ENCODE results near the gene SV2C. TPM values are rescaled to one million over a fixed set of nuclear protein-coding genes. Genes with fewer than 3 reads are reported as not detected.
A peak's percentile ranks its signal among the peaks of the same experiment; 100 is the strongest.
"Not testable (repeated sequence)": the region's sequence is repeated elsewhere in the genome, so short reads cannot be mapped to it uniquely, and the experiment has no call there.

The SV2C gene
- 0.32 TPM for total RNA-seq
- long read RNA-seq, partial matches to known transcripts, result 0 of 1 reads
- long read RNA-seq, other reads (novel, unspliced or antisense), result 1 of 1 reads

- no peaks in the 10 kb centered on the region for H3K36me3 ChIP-seq
- DNase-seq (peak; percentile 66), ATAC-seq (peak; percentile 52)
- peaks cover 72% of the 10 kb centered on the region for H3K27me3 ChIP-seq
- intact Hi-C loops (cut with DNase I), result no loop called here
- peaks cover 4% of the 10 kb centered on the region for H3K4me1 ChIP-seq
- peak within 1 kb of the TSS; percentile 14 for H3K4me3 ChIP-seq
- no peaks in the 10 kb centered on the region for H3K9me3 ChIP-seq
- no peak for TF ChIP-seq CTCF (IDR thresholded peaks at IDR 0.05)
- no peak within 1 kb of the TSS for H3K27ac ChIP-seq
These were observed at the start of gene SV2C for GRCh38 chr5:76082772-76083554. Gene SV2C (plus strand): TSS chr5:76083383. CDS start chr5:76131751, 48,368 bp downstream.

GRCh38 chr5:76037736-76038151 is 45.4 kb upstream of the SV2C start:
- H3K9me3 ChIP-seq; H3K4me3 ChIP-seq; H3K36me3 ChIP-seq; DNase-seq; H3K4me1 ChIP-seq; intact Hi-C loops (cut with DNase I); H3K27me3 ChIP-seq; ATAC-seq; H3K27ac ChIP-seq: not testable (repeated sequence)

GRCh38 chr5:76038212-76038611 is 45.0 kb upstream of the SV2C start:
- no peaks in the 10 kb centered on the region for H3K36me3 ChIP-seq
- ATAC-seq (no peak), DNase-seq (no peak)
- H3K27me3 ChIP-seq, result peaks cover 4% of the 10 kb centered on the region
- H3K27ac ChIP-seq, result no peak overlapping the region
- H3K9me3 ChIP-seq, result no peaks in the 10 kb centered on the region
- TF ChIP-seq CTCF (IDR thresholded peaks at IDR 0.05), result no peak
- H3K4me1 ChIP-seq, result no peaks in the 10 kb centered on the region
- H3K4me3 ChIP-seq, result no peak overlapping the region
- intact Hi-C loops (cut with DNase I), result no loop called here

GRCh38 chr5:76040806-76041205 is 42.4 kb upstream of the SV2C start:
- Histone ChIP-seq H3K27me3 (peaks cover 4% of the 10 kb centered on the region), H3K4me1 (no peaks in the 10 kb centered on the region), H3K36me3 (no peaks in the 10 kb centered on the region), H3K4me3 (no peak overlapping the region), H3K9me3 (no peaks in the 10 kb centered on the region), H3K27ac (no peak overlapping the region)
- DNase-seq (no peak), ATAC-seq (no peak)
- TF ChIP-seq CTCF (IDR thresholded peaks at IDR 0.05), result no peak
- intact Hi-C loops (cut with DNase I), result no loop called here

- no peak for DNase-seq
- no peak for TF ChIP-seq CTCF (IDR thresholded peaks at IDR 0.05)
- H3K36me3 ChIP-seq, result no peaks in the 10 kb centered on the region
- H3K4me3 ChIP-seq, result no peak overlapping the region
- intact Hi-C loops (cut with DNase I), result no loop called here
- no peak for ATAC-seq
- H3K27me3 ChIP-seq, result peaks cover 4% of the 10 kb centered on the region
- no peaks in the 10 kb centered on the region for H3K4me1 ChIP-seq
- no peaks in the 10 kb centered on the region for H3K9me3 ChIP-seq
- no peak overlapping the region for H3K27ac ChIP-seq
These were observed 41.3 kb upstream of the SV2C start for GRCh38 chr5:76041863-76042262.

GRCh38 chr5:76046741-76047140 is 36.4 kb upstream of the SV2C start:
- TF ChIP-seq CTCF (IDR thresholded peaks at IDR 0.05), result no peak
- Histone ChIP-seq H3K27me3 (no peaks in the 10 kb centered on the region), H3K4me3 (no peak overlapping the region), H3K4me1 (no peaks in the 10 kb centered on the region), H3K36me3 (no peaks in the 10 kb centered on the region), H3K27ac (no peak overlapping the region), H3K9me3 (no peaks in the 10 kb centered on the region)
- intact Hi-C loops (cut with DNase I), result no loop called here
- no peak for DNase-seq
- no peak for ATAC-seq
